ENCODE measurements around the gene ADGRG7. TPM values are rescaled to one million over a fixed set of nuclear protein-coding genes. Genes with fewer than 3 reads are reported as not detected.
A peak's percentile ranks its signal among the peaks of the same experiment; 100 is the strongest.

The ADGRG7 gene
- total and polyA plus RNA-seq, 2 experiments from 2014 or later = 43.2 to 49.4 TPM

DNA sequence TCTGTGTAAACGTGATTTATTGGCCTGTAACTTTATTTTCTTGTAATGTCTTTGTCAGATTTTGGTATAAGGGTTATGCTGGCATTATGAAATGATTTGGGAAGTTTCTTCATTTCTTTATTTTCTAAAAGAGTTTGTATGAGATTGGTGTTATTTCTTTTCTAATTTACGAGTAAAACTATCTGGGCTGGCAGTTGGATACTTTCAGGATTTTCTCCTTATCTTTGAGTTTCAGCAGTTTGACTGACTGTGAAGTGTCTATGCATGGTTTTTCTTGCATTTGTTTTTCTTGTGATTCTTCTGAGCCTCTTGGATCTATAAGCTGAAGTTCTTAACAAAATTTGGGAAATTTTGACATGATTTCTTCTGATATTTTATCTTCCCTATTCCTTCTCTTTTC is 18.1 kb downstream of the ADGRG7 start:
- Histone ChIP-seq H3K36me3 (peaks cover 30% of the 10 kb centered on the region), H3K9me3 (ENCODE audit: low read depth) (no peaks in the 10 kb centered on the region), H3K27me3 (no peaks in the 10 kb centered on the region), H3K4me1 (ENCODE audit: low read depth) (peaks cover 7% of the 10 kb centered on the region), H3K27ac (peak overlapping the region; percentile 4), H3K4me3 (no peak overlapping the region)
- TF ChIP-seq, protein P1, sequence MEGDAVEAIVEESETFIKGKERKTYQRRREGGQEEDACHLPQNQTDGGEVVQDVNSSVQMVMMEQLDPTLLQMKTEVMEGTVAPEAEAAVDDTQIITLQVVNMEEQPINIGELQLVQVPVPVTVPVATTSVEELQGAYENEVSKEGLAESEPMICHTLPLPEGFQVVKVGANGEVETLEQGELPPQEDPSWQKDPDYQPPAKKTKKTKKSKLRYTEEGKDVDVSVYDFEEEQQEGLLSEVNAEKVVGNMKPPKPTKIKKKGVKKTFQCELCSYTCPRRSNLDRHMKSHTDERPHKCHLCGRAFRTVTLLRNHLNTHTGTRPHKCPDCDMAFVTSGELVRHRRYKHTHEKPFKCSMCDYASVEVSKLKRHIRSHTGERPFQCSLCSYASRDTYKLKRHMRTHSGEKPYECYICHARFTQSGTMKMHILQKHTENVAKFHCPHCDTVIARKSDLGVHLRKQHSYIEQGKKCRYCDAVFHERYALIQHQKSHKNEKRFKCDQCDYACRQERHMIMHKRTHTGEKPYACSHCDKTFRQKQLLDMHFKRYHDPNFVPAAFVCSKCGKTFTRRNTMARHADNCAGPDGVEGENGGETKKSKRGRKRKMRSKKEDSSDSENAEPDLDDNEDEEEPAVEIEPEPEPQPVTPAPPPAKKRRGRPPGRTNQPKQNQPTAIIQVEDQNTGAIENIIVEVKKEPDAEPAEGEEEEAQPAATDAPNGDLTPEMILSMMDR (IDR thresholded peaks at IDR 0.05; ENCODE audit: low read depth, low read length) = no peak
- DNase-seq (ENCODE audit: low read depth in 1 of 2, low spot score in 1 of 2) = no peak

DNA sequence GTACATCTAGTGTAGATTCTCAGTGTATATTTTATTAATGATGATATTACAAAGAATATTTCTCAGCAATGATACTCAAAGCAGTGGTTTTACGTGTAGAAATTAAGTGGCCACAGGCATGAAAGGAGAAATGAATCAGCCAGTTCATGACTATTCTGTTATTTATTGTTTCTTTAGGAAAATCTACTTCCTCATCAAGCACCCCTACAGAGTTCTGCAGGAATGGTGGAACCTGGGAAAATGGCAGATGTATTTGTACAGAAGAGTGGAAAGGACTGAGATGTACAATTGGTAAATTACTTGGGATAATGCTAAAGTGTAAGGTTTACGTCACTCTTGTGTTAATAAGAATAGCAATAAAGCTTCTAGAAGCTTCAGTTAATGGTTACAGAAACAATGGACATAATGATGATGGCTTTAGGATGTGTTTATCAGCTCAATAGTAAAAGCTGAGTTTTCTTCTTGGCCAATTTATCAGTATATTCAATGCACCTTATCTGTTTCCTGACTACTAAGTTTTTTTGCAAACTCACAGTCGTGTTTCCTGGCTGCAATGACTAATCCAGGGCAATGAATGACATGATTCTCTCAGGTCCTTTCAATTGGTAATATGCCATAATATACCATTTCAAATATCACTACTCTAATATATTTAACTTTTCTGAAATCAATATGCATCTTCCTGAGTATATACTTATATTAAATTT is 20.2 kb downstream of the ADGRG7 start:
- Histone ChIP-seq H3K36me3 (peaks cover 45% of the 10 kb centered on the region), H3K4me3 (no peak overlapping the region), H3K27me3 (no peaks in the 10 kb centered on the region), H3K9me3 (ENCODE audit: low read depth) (no peaks in the 10 kb centered on the region), H3K27ac (no peak overlapping the region), H3K4me1 (ENCODE audit: low read depth) (peaks cover 7% of the 10 kb centered on the region)
- TF ChIP-seq, protein P1 (IDR thresholded peaks at IDR 0.05; ENCODE audit: low read depth, low read length) = no peak
- peak in 1 of 2 donors; percentile 7 for DNase-seq (ENCODE audit: low read depth in 1 of 2, low spot score in 1 of 2)

DNA sequence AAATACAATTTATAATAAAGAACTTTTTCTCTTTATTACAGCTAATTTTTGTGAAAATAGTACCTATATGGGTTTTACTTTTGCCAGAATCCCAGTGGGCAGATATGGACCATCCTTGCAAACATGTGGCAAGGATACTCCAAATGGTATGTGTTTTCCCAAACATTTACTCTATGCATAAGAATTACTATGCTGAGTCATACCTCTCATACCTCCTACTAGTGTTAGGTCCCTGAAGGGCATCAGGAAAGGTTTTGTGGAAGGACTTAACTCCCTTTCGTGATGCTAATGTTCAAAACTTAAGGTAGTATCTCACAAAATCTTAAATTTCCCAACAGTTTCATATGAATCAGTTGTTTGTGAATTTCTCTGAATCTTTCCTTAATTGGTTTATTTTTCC is 21.3 kb downstream of the ADGRG7 start:
- H3K27me3 ChIP-seq = no peaks in the 10 kb centered on the region

DNA sequence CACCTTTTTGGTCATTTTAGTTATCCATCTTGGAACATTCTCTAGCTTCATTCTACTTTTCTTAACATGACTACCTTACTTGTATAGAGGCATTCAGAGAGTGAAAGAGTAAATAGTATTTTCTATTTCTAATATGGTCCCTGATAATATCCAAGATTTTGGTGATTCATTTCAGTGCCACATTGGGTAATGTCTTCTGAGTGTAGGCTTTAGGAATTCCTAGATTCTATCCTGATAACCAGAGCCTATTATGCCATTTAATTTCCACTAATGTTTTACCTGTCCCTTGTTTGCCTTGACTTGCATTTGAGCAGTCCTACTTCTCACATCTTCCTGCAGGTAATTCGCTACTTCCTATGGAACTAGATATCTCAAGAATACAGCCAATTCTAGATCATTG is 21.8 kb downstream of the ADGRG7 start:
- Histone ChIP-seq H3K27ac (no peak overlapping the region), H3K4me1 (ENCODE audit: low read depth) (peaks cover 9% of the 10 kb centered on the region), H3K9me3 (ENCODE audit: low read depth) (no peaks in the 10 kb centered on the region), H3K4me3 (no peak overlapping the region), H3K36me3 (peaks cover 45% of the 10 kb centered on the region), H3K27me3 (no peaks in the 10 kb centered on the region)
- no peak for DNase-seq (ENCODE audit: low read depth in 1 of 2, low spot score in 1 of 2)
- TF ChIP-seq, protein P1 (IDR thresholded peaks at IDR 0.05; ENCODE audit: low read depth, low read length) = no peak

More for the DNA sequence above, 21.3 kb downstream of the ADGRG7 start:
- Histone ChIP-seq H3K36me3 (peaks cover 45% of the 10 kb centered on the region), H3K9me3 (ENCODE audit: low read depth) (no peaks in the 10 kb centered on the region), H3K4me1 (ENCODE audit: low read depth) (peaks cover 9% of the 10 kb centered on the region), H3K4me3 (no peak overlapping the region), H3K27ac (no peak overlapping the region)
- DNase-seq (ENCODE audit: low read depth in 1 of 2, low spot score in 1 of 2) = no peak
- TF ChIP-seq, protein P1 (IDR thresholded peaks at IDR 0.05; ENCODE audit: low read depth, low read length) = no peak

DNA sequence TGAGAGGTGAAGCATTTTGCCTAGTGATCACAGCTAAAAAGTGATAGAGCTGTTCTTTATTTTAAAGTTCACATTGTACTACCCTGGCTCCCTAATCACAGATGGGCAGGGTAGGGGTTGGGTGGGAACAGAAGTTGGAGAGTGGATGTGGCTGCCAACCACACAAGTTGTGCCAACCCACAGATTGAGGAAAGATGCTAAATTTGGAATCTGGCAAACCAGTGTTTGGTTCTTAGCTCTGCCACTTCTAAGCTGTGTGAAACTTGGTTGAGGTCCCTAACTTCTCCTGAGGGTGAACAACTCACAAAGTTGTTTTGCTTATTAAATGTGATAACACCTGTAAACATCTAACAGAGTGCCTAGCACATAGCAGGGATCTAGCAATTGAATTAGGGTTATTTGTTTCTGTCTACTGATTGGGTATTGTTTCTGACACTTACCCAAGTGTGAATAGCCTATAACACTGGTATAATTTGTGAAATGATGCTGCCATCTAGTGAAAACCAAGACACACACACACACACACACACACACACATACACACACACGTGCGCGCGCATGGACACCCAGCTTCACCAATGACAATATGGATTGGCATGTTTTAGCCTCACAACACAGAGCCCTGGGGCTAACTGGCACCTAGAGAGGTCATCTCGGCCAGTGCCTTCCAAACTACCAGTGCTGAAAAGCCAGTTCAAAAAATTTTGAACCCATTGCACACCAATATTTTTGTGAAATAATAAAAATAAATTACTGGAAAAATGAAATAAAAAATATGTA is 25.3 kb downstream of the ADGRG7 start:
- peak overlapping the region; percentile 78 for H3K27ac ChIP-seq
- H3K4me3 ChIP-seq = no peak overlapping the region
- peaks cover 19% of the 10 kb centered on the region for H3K4me1 ChIP-seq (ENCODE audit: low read depth)
- H3K27me3 ChIP-seq = no peaks in the 10 kb centered on the region
- peak; percentile 27 to 54 for DNase-seq (ENCODE audit: low read depth in 1 of 2, low spot score in 1 of 2)
- H3K36me3 ChIP-seq = peaks cover 56% of the 10 kb centered on the region
- H3K9me3 ChIP-seq (ENCODE audit: low read depth) = no peaks in the 10 kb centered on the region
- TF ChIP-seq, protein P1 (IDR thresholded peaks at IDR 0.05; ENCODE audit: low read depth, low read length) = peak; percentile 7
